Measurements from ENCODE around the gene ZSCAN1. TPM values are rescaled to one million over a fixed set of nuclear protein-coding genes. Genes with fewer than 3 reads are reported as not detected.

Gene ZSCAN1
- total RNA-seq, 1 experiment from 2014 or later, result not detected

DNA sequence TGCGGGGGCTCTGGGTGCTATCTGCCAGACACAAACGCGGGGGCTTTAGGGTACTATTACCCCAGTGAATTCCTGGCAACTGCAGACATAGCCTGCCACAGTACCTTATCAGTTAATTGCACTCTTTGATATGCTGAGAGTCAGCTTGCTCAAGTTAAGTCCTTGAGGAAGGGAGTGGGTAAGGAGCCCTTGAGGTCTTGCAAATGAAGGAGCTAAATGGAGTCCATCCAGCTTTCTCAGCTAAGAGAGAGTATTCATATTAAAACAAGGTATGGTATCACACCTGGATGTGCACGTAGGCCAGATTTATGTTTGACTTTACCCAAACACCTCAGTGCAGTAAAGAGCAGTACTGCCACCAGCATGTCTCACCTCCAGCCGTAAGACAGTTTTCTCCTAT, 19.7 kb upstream of the ZSCAN1 start:
- TF ChIP-seq CTCF (IDR thresholded peaks at IDR 0.05) (no peak), SIN3A (IDR thresholded peaks at IDR 0.05; ENCODE audit: borderline replicate concordance, insufficient read depth, low read depth, low read length) (no peak)
- in situ Hi-C loops (cut with HindIII; ENCODE audit: low pct_unique_long_range_greater_than_20kb, low sequenced_read_pairs), result no loop called here
- Histone ChIP-seq H3K27me3 (ENCODE audit: control insufficient read depth, insufficient read depth, low read length) (no peaks in the 10 kb centered on the region), H3K4me3 (ENCODE audit: low read depth in 2 of 2, low read length in 2 of 2) (no peak overlapping the region), H3K9me3 (ENCODE audit: control insufficient read depth, insufficient read depth, low read depth, low read length) (no peaks in the 10 kb centered on the region), H3K4me1 (ENCODE audit: control insufficient read depth, insufficient read depth, low read length) (no peaks in the 10 kb centered on the region), H3K27ac (ENCODE audit: low read length) (no peak overlapping the region), H3K36me3 (ENCODE audit: control insufficient read depth, insufficient read depth, low read length) (no peaks in the 10 kb centered on the region)
- no TSS peak for BruUV-seq (replicated peaks)
- ATAC-seq (no peak), DNase-seq (ENCODE audit: low read depth, low spot score) (no peak)
- intact Hi-C loops (cut with micrococcal nuclease; ENCODE audit: unreplicated experiment), result no loop called here
- ChIA-PET CTCF (no interaction called here), POLR2A (no interaction called here)

GRCh38 chr19:58020129-58020528, 13.7 kb upstream of the ZSCAN1 start:
- ATAC-seq (no peak), DNase-seq (ENCODE audit: low read depth, low spot score) (no peak)
- BruUV-seq (replicated peaks), result no TSS peak
- Histone ChIP-seq H3K9me3 (ENCODE audit: control insufficient read depth, insufficient read depth, low read depth, low read length) (peaks cover 3% of the 10 kb centered on the region; the same call in 1 of the 2 replicates), H3K27ac (ENCODE audit: low read length) (no peak overlapping the region), H3K4me3 (ENCODE audit: low read depth in 2 of 2, low read length in 2 of 2) (no peak overlapping the region), H3K27me3 (ENCODE audit: control insufficient read depth, insufficient read depth, low read length) (no peaks in the 10 kb centered on the region), H3K36me3 (ENCODE audit: control insufficient read depth, insufficient read depth, low read length) (no peaks in the 10 kb centered on the region), H3K4me1 (ENCODE audit: control insufficient read depth, insufficient read depth, low read length) (no peaks in the 10 kb centered on the region)
- in situ Hi-C loops (cut with HindIII; ENCODE audit: low pct_unique_long_range_greater_than_20kb, low sequenced_read_pairs) (no loop called here), intact Hi-C loops (cut with micrococcal nuclease; ENCODE audit: unreplicated experiment) (no loop called here)
- CTCF ChIA-PET, result no interaction called here
- TF ChIP-seq SIN3A (IDR thresholded peaks at IDR 0.05; ENCODE audit: borderline replicate concordance, insufficient read depth, low read depth, low read length) (no peak), POLR2AphosphoS5 (IDR thresholded peaks at IDR 0.05; ENCODE audit: low read depth, low read length) (no peak)
- POLR2A ChIA-PET, result no interaction called here

DNA sequence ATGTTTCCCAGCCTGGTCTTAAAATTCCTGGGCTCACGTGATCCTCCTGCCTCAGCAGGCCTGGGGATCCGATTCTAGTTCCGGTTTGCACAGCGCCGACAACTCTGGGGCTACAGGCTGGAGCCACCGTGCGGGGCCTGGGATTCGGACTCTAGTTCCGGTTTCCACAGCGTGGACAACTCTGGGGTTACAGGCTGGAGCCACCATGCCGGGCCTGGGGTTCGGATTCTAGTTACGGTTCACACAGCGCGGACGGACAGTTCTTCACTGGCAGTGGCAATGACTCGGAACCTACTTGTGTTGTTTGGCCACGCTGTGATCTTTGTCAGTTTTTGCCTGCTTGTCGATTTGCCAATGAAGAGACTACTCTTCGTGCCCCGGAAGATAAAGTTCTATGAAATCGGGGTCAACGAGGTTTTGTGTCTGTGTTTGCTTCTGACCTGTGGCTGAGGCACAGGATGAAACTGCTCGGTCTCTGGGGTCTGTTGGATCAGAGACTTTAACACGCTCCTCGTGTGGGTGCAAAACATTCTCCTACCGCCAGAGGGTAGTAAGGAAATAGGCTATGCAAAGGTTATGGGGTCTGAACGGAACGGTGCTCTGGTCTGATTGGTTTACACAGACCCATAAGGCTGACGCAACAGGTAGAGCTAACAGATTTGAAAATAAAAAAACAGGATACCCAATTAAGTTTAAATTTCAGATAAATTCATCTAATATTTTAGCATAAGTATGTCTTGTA, 12.1 kb upstream of the ZSCAN1 start:
- H3K27me3 ChIP-seq (ENCODE audit: control insufficient read depth, insufficient read depth, low read length), result no peaks in the 10 kb centered on the region
- TF ChIP-seq, protein P1, sequence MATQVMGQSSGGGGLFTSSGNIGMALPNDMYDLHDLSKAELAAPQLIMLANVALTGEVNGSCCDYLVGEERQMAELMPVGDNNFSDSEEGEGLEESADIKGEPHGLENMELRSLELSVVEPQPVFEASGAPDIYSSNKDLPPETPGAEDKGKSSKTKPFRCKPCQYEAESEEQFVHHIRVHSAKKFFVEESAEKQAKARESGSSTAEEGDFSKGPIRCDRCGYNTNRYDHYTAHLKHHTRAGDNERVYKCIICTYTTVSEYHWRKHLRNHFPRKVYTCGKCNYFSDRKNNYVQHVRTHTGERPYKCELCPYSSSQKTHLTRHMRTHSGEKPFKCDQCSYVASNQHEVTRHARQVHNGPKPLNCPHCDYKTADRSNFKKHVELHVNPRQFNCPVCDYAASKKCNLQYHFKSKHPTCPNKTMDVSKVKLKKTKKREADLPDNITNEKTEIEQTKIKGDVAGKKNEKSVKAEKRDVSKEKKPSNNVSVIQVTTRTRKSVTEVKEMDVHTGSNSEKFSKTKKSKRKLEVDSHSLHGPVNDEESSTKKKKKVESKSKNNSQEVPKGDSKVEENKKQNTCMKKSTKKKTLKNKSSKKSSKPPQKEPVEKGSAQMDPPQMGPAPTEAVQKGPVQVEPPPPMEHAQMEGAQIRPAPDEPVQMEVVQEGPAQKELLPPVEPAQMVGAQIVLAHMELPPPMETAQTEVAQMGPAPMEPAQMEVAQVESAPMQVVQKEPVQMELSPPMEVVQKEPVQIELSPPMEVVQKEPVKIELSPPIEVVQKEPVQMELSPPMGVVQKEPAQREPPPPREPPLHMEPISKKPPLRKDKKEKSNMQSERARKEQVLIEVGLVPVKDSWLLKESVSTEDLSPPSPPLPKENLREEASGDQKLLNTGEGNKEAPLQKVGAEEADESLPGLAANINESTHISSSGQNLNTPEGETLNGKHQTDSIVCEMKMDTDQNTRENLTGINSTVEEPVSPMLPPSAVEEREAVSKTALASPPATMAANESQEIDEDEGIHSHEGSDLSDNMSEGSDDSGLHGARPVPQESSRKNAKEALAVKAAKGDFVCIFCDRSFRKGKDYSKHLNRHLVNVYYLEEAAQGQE (IDR thresholded peaks at IDR 0.05; ENCODE audit: insufficient read depth in 1 of 2, low read depth in 2 of 2, low read length in 1 of 2), result no peak
- TF ChIP-seq SIN3A (IDR thresholded peaks at IDR 0.05; ENCODE audit: borderline replicate concordance, insufficient read depth, low read depth, low read length), result no peak
- TF ChIP-seq CTCF (IDR thresholded peaks at IDR 0.05), result no peak
- no peak for TF ChIP-seq POLR2AphosphoS5 (IDR thresholded peaks at IDR 0.05; ENCODE audit: low read depth, low read length)
- TF ChIP-seq TCF7L2 (IDR thresholded peaks at IDR 0.05; ENCODE audit: low read depth, low read length), result no peak
- no peak overlapping the region for H3K27ac ChIP-seq (ENCODE audit: low read length)
- no peaks in the 10 kb centered on the region for H3K36me3 ChIP-seq (ENCODE audit: control insufficient read depth, insufficient read depth, low read length)
- ATAC-seq, result peak; percentile 62
- H3K4me3 ChIP-seq (ENCODE audit: low read depth in 2 of 2, low read length in 2 of 2), result no peak overlapping the region
- in situ Hi-C loops (cut with HindIII; ENCODE audit: low pct_unique_long_range_greater_than_20kb, low sequenced_read_pairs), result no loop called here
- intact Hi-C loops (cut with micrococcal nuclease; ENCODE audit: unreplicated experiment), result no loop called here
- H3K4me1 ChIP-seq (ENCODE audit: control insufficient read depth, insufficient read depth, low read length), result no peaks in the 10 kb centered on the region
- peaks cover 3% of the 10 kb centered on the region; the same call in 1 of the 2 replicates for H3K9me3 ChIP-seq (ENCODE audit: control insufficient read depth, insufficient read depth, low read depth, low read length)
- BruUV-seq (replicated peaks), result no TSS peak
- ChIA-PET POLR2A (no interaction called here), CTCF (interaction anchor here (0.6 kb wide), 1 partner anchor 24 kb away, joined by 3 read pairs; no protein-coding TSS in a partner anchor)
- DNase-seq (ENCODE audit: low read depth, low spot score), result no peak
